BE2C (cell line): Measurements from ENCODE around the gene CCDC60.

ENCODE experiments used
- DNase-seq: peaks from one replicate; pipeline ENCODE4 v3.0.0-alpha.2; 2020
- H3K27me3 ChIP-seq: fragments of 250-450 bp; sonication (Bioruptor Pico); 2 replicates; pipeline ENCODE4 v1.5.1; 2020; ENCODE audit warnings: mild to moderate bottlenecking
- H3K36me3 ChIP-seq: fragments of 250-450 bp; sonication (Bioruptor Pico); 2 replicates; pipeline ENCODE4 v1.5.1; 2020; ENCODE audit warnings: mild to moderate bottlenecking
- H3K4me1 ChIP-seq: fragments of 250-450 bp; sonication (Bioruptor Pico); 2 replicates; pipeline ENCODE4 v1.5.1; 2020
- H3K4me3 ChIP-seq: 2 replicates; pipeline ENCODE4 v1.5.1; 2011; ENCODE audit warnings: low read depth, low read length
- H3K9me3 ChIP-seq: fragments of 250-450 bp; sonication (Bioruptor Pico); 2 replicates; pipeline ENCODE4 v1.5.1; 2020
- CTCF ChIP-seq: IDR thresholded peaks from 2 replicates; pipeline ENCODE4 v1.5.1; 2012; ENCODE audit warnings: mild to moderate bottlenecking, low read depth, low read length

CCDC60 gene

GRCh38 chr12:119457271-119457670 is 122.7 kb downstream of the CCDC60 start:
- peaks cover 11% of the 10 kb centered on the region; the same call in 1 of the 2 replicates for H3K27me3 ChIP-seq
- H3K4me3 ChIP-seq, result no peak overlapping the region
- no peak for TF ChIP-seq CTCF
- no peak for DNase-seq
- no peaks in the 10 kb centered on the region for H3K36me3 ChIP-seq
- no peaks in the 10 kb centered on the region for H3K4me1 ChIP-seq
- peaks cover 3% of the 10 kb centered on the region; the same call in 1 of the 2 replicates for H3K9me3 ChIP-seq

GRCh38 chr12:119459481-119459880 is 125.0 kb downstream of the CCDC60 start:
- no peaks in the 10 kb centered on the region for H3K36me3 ChIP-seq
- no peak overlapping the region for H3K4me3 ChIP-seq
- no peaks in the 10 kb centered on the region for H3K4me1 ChIP-seq
- no peak for DNase-seq
- TF ChIP-seq CTCF, result no peak
- H3K9me3 ChIP-seq, result peaks cover 3% of the 10 kb centered on the region; the same call in 1 of the 2 replicates
- H3K27me3 ChIP-seq, result peaks cover 11% of the 10 kb centered on the region; the same call in 1 of the 2 replicates

- peaks cover 11% of the 10 kb centered on the region; the same call in 1 of the 2 replicates for H3K27me3 ChIP-seq
- H3K36me3 ChIP-seq, result no peaks in the 10 kb centered on the region
- H3K9me3 ChIP-seq, result peaks cover 3% of the 10 kb centered on the region; the same call in 1 of the 2 replicates
- H3K4me3 ChIP-seq, result no peak overlapping the region
- no peak for TF ChIP-seq CTCF
- H3K4me1 ChIP-seq, result no peaks in the 10 kb centered on the region
- no peak for DNase-seq
Measured at GRCh38 chr12:119460876-119461275, 126.3 kb downstream of the CCDC60 start.

GRCh38 chr12:119461636-119462214 is 127.2 kb downstream of the CCDC60 start:
- no peak for DNase-seq
- Histone ChIP-seq H3K4me3 (no peak overlapping the region), H3K9me3 (peaks cover 3% of the 10 kb centered on the region; the same call in 1 of the 2 replicates), H3K4me1 (no peaks in the 10 kb centered on the region), H3K27me3 (peaks cover 13% of the 10 kb centered on the region; the same call in 1 of the 2 replicates), H3K36me3 (no peaks in the 10 kb centered on the region)
- no peak for TF ChIP-seq CTCF

GRCh38 chr12:119463211-119463926 is 128.8 kb downstream of the CCDC60 start:
- Histone ChIP-seq H3K4me3 (no peak overlapping the region), H3K4me1 (no peaks in the 10 kb centered on the region), H3K36me3 (no peaks in the 10 kb centered on the region), H3K27me3 (peaks cover 13% of the 10 kb centered on the region; the same call in 1 of the 2 replicates), H3K9me3 (peaks cover 3% of the 10 kb centered on the region; the same call in 1 of the 2 replicates)
- DNase-seq, result no peak
- TF ChIP-seq CTCF, result no peak

GRCh38 chr12:119468296-119468695 is 133.8 kb downstream of the CCDC60 start:
- Histone ChIP-seq H3K36me3 (no peaks in the 10 kb centered on the region), H3K4me3 (no peak overlapping the region), H3K4me1 (no peaks in the 10 kb centered on the region), H3K27me3 (peaks cover 12% of the 10 kb centered on the region; the same call in 1 of the 2 replicates), H3K9me3 (no peaks in the 10 kb centered on the region)
- no peak for TF ChIP-seq CTCF
- no peak for DNase-seq
